IMR-90 (cell line): ENCODE results near the gene TP53AIP1. TPM values are rescaled to one million over a fixed set of nuclear protein-coding genes. Genes with fewer than 3 reads are reported as not detected.
A peak's percentile ranks its signal among the peaks of the same experiment; 100 is the strongest.

Source experiments
- ATAC-seq: fragments of 200-7000 bp; cut with Tn5 transposase; 2 replicates; pipeline ENCODE4 v1.9.1; 2020; ENCODE audit warnings: low read depth, mild to moderate bottlenecking, moderate library complexity
- BruUV-seq: library from RNA; stranded (reverse); fragments of 400-500 nt; replicated peaks from 2 replicates; lab custom pipeline; 2021; lab: Mats Ljungman, UMichigan
- CTCF ChIA-PET: fragments of 300-600 bp; formaldehyde crosslinking; extraction: SDS; loops from one replicate; lab custom pipeline; 2021; ENCODE audit warnings: antibody characterized with exemption; lab: Yijun Ruan, JAX
- POLR2A ChIA-PET: fragments of 300-600 bp; sonication (Branson Sonifier 250); formaldehyde crosslinking; loops from one replicate; lab custom pipeline; 2022; ENCODE audit warnings: antibody characterized with exemption; ENCODE audit not compliant: unreplicated experiment; lab: Charles Lee
- DNase-seq: peaks from one replicate; pipeline ENCODE4 v3.0.0; 2013
- H2AFZ ChIP-seq: replicated peaks from 2 replicates; pipeline ENCODE3; 2013; ENCODE audit warnings: low read length, mild to moderate bottlenecking; ENCODE audit not compliant: poor library complexity
- H2AK5ac ChIP-seq: 2 replicates; pipeline ENCODE4 v1.6.1; 2013; ENCODE audit warnings: low read depth, low read length, inconsistent platforms
- H2AK9ac ChIP-seq: replicated peaks from 2 replicates; pipeline ENCODE3; 2013; ENCODE audit warnings: mild to moderate bottlenecking, low read depth, low read length, moderate library complexity; ENCODE audit not compliant: poor library complexity
- H2BK120ac ChIP-seq: 2 replicates; pipeline ENCODE4 v1.6.1; 2013; ENCODE audit warnings: low read depth, low read length, inconsistent platforms
- H2BK15ac ChIP-seq: 3 replicates; pipeline ENCODE4 v1.6.1; 2013; ENCODE audit warnings: low read depth, low read length, inconsistent platforms
- H2BK20ac ChIP-seq: 2 replicates; pipeline ENCODE4 v1.6.1; 2013; ENCODE audit warnings: low read depth, mild to moderate bottlenecking, inconsistent platforms, low read length, moderate library complexity
- H2BK5ac ChIP-seq: 2 replicates; pipeline ENCODE4 v1.6.1; 2013; ENCODE audit warnings: mild to moderate bottlenecking, low read depth, low read length, inconsistent platforms; ENCODE audit not compliant: poor library complexity, severe bottlenecking
- H3K14ac ChIP-seq: replicated peaks from 2 replicates; pipeline ENCODE4 v1.6.1; 2013; ENCODE audit warnings: low read depth, low read length, inconsistent platforms
- H3K18ac ChIP-seq: 2 replicates; pipeline ENCODE4 v1.6.1; 2013; ENCODE audit warnings: low read depth, low read length, control low read depth
- H3K23ac ChIP-seq: 2 replicates; pipeline ENCODE4 v1.6.1; 2013; ENCODE audit warnings: low read depth, low read length, inconsistent platforms
- H3K27ac ChIP-seq: 2 replicates; pipeline ENCODE4 v1.5.1; 2013; ENCODE audit warnings: mild to moderate bottlenecking, control low read depth, low read length; ENCODE audit not compliant: insufficient read depth
- H3K27me3 ChIP-seq: 2 replicates; pipeline ENCODE4 v1.6.1; 2013; ENCODE audit warnings: low read length; ENCODE audit not compliant: control insufficient read depth, insufficient read depth
- H3K36me3 ChIP-seq: 2 replicates; pipeline ENCODE4 v1.6.1; 2013; ENCODE audit warnings: low read length, mixed read lengths; ENCODE audit not compliant: control insufficient read depth, insufficient read depth
- H3K4ac ChIP-seq: 2 replicates; pipeline ENCODE4 v1.6.1; 2013; ENCODE audit warnings: low read depth, low read length, inconsistent platforms
- H3K4me1 ChIP-seq: 2 replicates; pipeline ENCODE4 v1.6.1; 2013; ENCODE audit warnings: low read length, mixed read lengths; ENCODE audit not compliant: control insufficient read depth, insufficient read depth
- H3K4me2 ChIP-seq: 2 replicates; pipeline ENCODE4 v1.6.1; 2013; ENCODE audit warnings: low read depth, mild to moderate bottlenecking, control low read depth, low read length, moderate library complexity
- H3K4me3 ChIP-seq: 2 replicates; pipeline ENCODE4 v1.5.1; 2013; ENCODE audit warnings: low read depth, mild to moderate bottlenecking, control low read depth, low read length, moderate library complexity; ENCODE audit not compliant: insufficient read depth
- H3K56ac ChIP-seq: 2 replicates; pipeline ENCODE4 v1.6.1; 2013; ENCODE audit warnings: low read length, inconsistent platforms; ENCODE audit not compliant: insufficient read depth; ENCODE audit errors: extremely low read depth
- H3K79me1 ChIP-seq, 2 experiments: 2 replicates each; pipeline ENCODE4 v1.6.1; 2013; ENCODE audit warnings: low read length in 2 of 2, inconsistent platforms in 1 of 2, low read depth in 1 of 2
- H3K9ac ChIP-seq: 2 replicates; pipeline ENCODE4 v1.6.1; 2013; ENCODE audit warnings: low read depth, low read length, control low read depth
- H3K9me1 ChIP-seq: 2 replicates; pipeline ENCODE4 v1.6.1; 2013; ENCODE audit warnings: low read length, inconsistent platforms; ENCODE audit not compliant: insufficient read depth
- H3K9me3 ChIP-seq: 2 replicates; pipeline ENCODE4 v1.6.1; 2013; ENCODE audit warnings: low read length; ENCODE audit not compliant: control insufficient read depth, insufficient read depth
- H4K20me1 ChIP-seq: 2 replicates; pipeline ENCODE4 v1.6.1; 2013; ENCODE audit warnings: low read length, inconsistent platforms; ENCODE audit not compliant: insufficient read depth
- H4K5ac ChIP-seq: 2 replicates; pipeline ENCODE4 v1.6.1; 2013; ENCODE audit warnings: mild to moderate bottlenecking, low read depth, low read length, control low read depth
- H4K8ac ChIP-seq, 2 experiments: 2 replicates each; pipeline ENCODE4 v1.6.1; 2013; ENCODE audit warnings: low read depth in 2 of 2, low read length in 2 of 2, control low read depth in 1 of 2, inconsistent platforms in 1 of 2
- H4K91ac ChIP-seq: 2 replicates; pipeline ENCODE4 v1.6.1; 2013; ENCODE audit warnings: low read depth, low read length, inconsistent platforms; ENCODE audit not compliant: insufficient read depth
- FOS ChIP-seq: fragments of 150-350 bp; IDR thresholded peaks from 2 replicates; pipeline ENCODE4 v1.6.1; 2016; ENCODE audit warnings: low read depth, low read length
- MXI1 ChIP-seq: IDR thresholded peaks from 2 replicates; pipeline ENCODE4 v1.6.1; 2012; ENCODE audit warnings: low read depth, mild to moderate bottlenecking, low read length, moderate library complexity, borderline replicate concordance
- RAD21 ChIP-seq: IDR thresholded peaks from 2 replicates; pipeline ENCODE4 v1.6.1; 2012; ENCODE audit warnings: low read length, improper control_type of control experiment
- SMC3 ChIP-seq: fragments of 150-350 bp; IDR thresholded peaks from 2 replicates; pipeline ENCODE4 v1.6.1; 2016; ENCODE audit warnings: low read depth, mild to moderate bottlenecking, antibody characterized with exemption, low read length, moderate library complexity
- WGBS, 2 experiments: methylation state at CpG; one replicate each; pipeline versions ENCODE4 v1.1.5 to v1.1.7; 2013; ENCODE audit warnings: missing lambda C conversion rate in 2 of 2; ENCODE audit not compliant: insufficient read length in 1 of 2; ENCODE audit errors: extremely low coverage in 2 of 2; 5-methylcytosine and 5-hydroxymethylcytosine counted together
- dilution Hi-C: fragments of 300-500 bp; cut with HindIII; formaldehyde crosslinking; loops from one replicate; pipeline ENCODE4 v1.14.3; 2018; ENCODE audit warnings: low sequenced_read_pairs; ENCODE audit not compliant: unreplicated experiment
- in situ Hi-C: fragments of 300-500 bp; cut with MboI; formaldehyde crosslinking; loops from 3 replicates; pipeline ENCODE4 v1.14.3; 2019; ENCODE audit warnings: low sequenced_read_pairs, inconsistent platforms, mixed read lengths
- intact Hi-C: fragments of 100-400 bp; cut with micrococcal nuclease; formaldehyde crosslinking; loops from 2 replicates; pipeline ENCODE4 v1.10.0; 2022
- polyA plus RNA-seq, 3 experiments: library from polyadenylated mRNA; depleted of rRNA; stranded (reverse); fragments of >200 nt; gene quantifications; 2 replicates each; pipeline ENCODE4 v1.2.3, GENCODE V29; 2012; ENCODE audit warnings: low replicate concordance in 1 of 3
- total RNA-seq: library from RNA; depleted of rRNA; stranded (reverse); fragments of >200 nt; gene quantifications from 2 replicates; pipeline ENCODE4 v1.2.3, GENCODE V29; 2012
- TF ChIP-seq, protein P1 (sequence below): conservative IDR thresholded peaks from 2 replicates; pipeline ENCODE4 v1.5.1; 2012; ENCODE audit warnings: mild to moderate bottlenecking, low read depth, low read length, improper control_type of control experiment

Gene TP53AIP1
- total and polyA plus RNA-seq, 2 of the 4 experiments (the other 2 are of a cell fraction), result not detected

DNA sequence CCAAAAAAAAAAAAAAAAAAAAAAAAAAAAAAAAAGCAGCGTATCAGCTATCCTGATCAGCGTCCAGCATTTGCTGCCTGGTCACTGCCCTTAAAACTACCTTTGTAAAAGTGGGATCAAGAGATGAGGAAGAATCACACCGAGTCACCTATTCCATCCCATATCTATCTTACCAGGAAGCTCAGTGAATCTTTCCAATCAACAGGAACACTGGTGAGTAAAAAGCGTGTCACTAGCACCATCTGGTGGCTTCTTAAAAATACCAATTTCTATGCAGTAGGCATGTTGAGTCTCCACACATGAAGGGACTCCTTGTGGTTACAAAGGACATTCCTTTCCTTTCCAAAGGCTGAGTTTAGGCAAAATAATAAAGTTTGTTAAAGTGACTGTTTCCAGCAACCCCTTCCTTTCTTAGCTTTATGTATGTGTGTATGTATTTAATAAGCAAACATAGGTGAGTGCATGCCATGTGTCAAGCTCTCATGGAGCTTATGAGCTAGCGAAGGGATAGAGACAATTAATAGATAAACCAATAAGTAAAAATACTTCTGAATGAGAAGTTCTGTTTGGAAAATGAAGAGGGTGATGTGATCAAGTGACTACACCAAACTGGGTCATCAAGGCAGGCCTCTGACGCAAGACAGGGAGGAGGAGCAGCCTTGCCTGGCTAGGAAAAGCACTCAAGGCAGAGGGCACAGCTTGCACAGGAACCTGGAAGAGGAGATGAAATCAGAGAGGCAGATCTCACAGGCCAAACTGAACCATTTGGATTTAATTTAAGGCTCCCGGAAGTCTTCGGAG, 13.9 kb upstream of the TP53AIP1 start:
- in situ Hi-C loops, result loop anchor here (25.0 kb wide), 2 partner anchors 794 to 919 kb away; no protein-coding TSS in a partner anchor
- H2BK5ac ChIP-seq, result no peak overlapping the region

More for the DNA sequence above, 13.9 kb upstream of the TP53AIP1 start:
- H2AFZ ChIP-seq, result no peak overlapping the region
- no peak overlapping the region for H3K4ac ChIP-seq
- H3K27me3 ChIP-seq, result peaks cover 10% of the 10 kb centered on the region
- H2AK9ac ChIP-seq, result no peak overlapping the region
- H4K8ac ChIP-seq, result no peak overlapping the region
- intact Hi-C loops (loop anchor here (1.0 to 10.0 kb wide), 4 partner anchors 72 to 922 kb away; no protein-coding TSS in a partner anchor), dilution Hi-C loops (no loop called here)
- H3K23ac ChIP-seq, result no peak overlapping the region
- H3K79me1 ChIP-seq, result no peaks in the 10 kb centered on the region
- BruUV-seq, result no TSS peak
- H3K36me3 ChIP-seq, result no peaks in the 10 kb centered on the region
- no peaks in the 10 kb centered on the region for H3K9me3 ChIP-seq
- peak; percentile 83 for ATAC-seq
- H3K4me2 ChIP-seq, result no peak overlapping the region
- H3K9me1 ChIP-seq, result no peaks in the 10 kb centered on the region
- no peak overlapping the region for H4K91ac ChIP-seq
- H2BK15ac ChIP-seq, result no peak overlapping the region
- POLR2A ChIA-PET, result interaction anchor here (1.4 kb wide), 1 partner anchor 70 kb away, joined by 3 read pairs; no protein-coding TSS in a partner anchor
- H3K4me1 ChIP-seq, result no peaks in the 10 kb centered on the region
- WGBS, 2 experiments, result 100% methylated on average over 1 of the region's 8 CpGs; no CpG with 5 or more reads in 1 of the 2 experiments
- no peak overlapping the region for H3K56ac ChIP-seq
- H3K27ac ChIP-seq, result no peak overlapping the region
- CTCF ChIA-PET, result interaction anchor here (0.7 to 2.5 kb wide), 14 partner anchors 13 to 799 kb away, joined by 3 to 71 read pairs (median 5); partner anchors contain the start of gene TP53AIP1
- no peak overlapping the region for H3K4me3 ChIP-seq
- no peak overlapping the region for H3K9ac ChIP-seq
- no peak overlapping the region for H4K5ac ChIP-seq
- H3K14ac ChIP-seq, result no peak overlapping the region
- H3K18ac ChIP-seq, result no peak overlapping the region
- no peak overlapping the region for H2BK120ac ChIP-seq
- no peaks in the 10 kb centered on the region for H4K20me1 ChIP-seq
- no peak overlapping the region for H2AK5ac ChIP-seq
- peak; percentile 78 for DNase-seq
- TF ChIP-seq RAD21 (peak; percentile 90), MXI1 (no peak), FOS (no peak), SMC3 (peak; percentile 96)
- TF ChIP-seq, protein P1, sequence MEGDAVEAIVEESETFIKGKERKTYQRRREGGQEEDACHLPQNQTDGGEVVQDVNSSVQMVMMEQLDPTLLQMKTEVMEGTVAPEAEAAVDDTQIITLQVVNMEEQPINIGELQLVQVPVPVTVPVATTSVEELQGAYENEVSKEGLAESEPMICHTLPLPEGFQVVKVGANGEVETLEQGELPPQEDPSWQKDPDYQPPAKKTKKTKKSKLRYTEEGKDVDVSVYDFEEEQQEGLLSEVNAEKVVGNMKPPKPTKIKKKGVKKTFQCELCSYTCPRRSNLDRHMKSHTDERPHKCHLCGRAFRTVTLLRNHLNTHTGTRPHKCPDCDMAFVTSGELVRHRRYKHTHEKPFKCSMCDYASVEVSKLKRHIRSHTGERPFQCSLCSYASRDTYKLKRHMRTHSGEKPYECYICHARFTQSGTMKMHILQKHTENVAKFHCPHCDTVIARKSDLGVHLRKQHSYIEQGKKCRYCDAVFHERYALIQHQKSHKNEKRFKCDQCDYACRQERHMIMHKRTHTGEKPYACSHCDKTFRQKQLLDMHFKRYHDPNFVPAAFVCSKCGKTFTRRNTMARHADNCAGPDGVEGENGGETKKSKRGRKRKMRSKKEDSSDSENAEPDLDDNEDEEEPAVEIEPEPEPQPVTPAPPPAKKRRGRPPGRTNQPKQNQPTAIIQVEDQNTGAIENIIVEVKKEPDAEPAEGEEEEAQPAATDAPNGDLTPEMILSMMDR, result peak; percentile 88
- H2BK20ac ChIP-seq, result no peak overlapping the region
